GM12891 (cell line): Measurements from ENCODE around the gene SLC8B1.

ENCODE experiments used
- DNase-seq: peaks from one replicate; pipeline ENCODE4 v3.0.0; 2011; ENCODE audit warnings: low spot score; ENCODE audit not compliant: insufficient read length
- FAIRE-seq: peaks from 2 replicates; lab custom pipeline; 2011; peaks lifted over from hg19 to GRCh38; lab: Jason Lieb, UNC
- PAX5 ChIP-seq: IDR thresholded peaks from 2 replicates; pipeline ENCODE4 v1.6.1; 2011; ENCODE audit warnings: low read length, moderate library complexity, mild to moderate bottlenecking; ENCODE audit not compliant: insufficient read depth, severe bottlenecking
- POLR2A ChIP-seq: IDR thresholded peaks from 2 replicates; pipeline ENCODE4 v1.6.1; 2011; ENCODE audit warnings: low read depth, low read length, control low read depth
- POLR2AphosphoS5 ChIP-seq: IDR thresholded peaks from 2 replicates; pipeline ENCODE4 v1.6.1; 2011; ENCODE audit warnings: low read depth, low read length, control low read depth
- POU2F2 ChIP-seq: IDR thresholded peaks from 2 replicates; pipeline ENCODE4 v1.6.1; 2011; ENCODE audit warnings: low read depth, mild to moderate bottlenecking, control low read depth, low read length, moderate library complexity
- SPI1 ChIP-seq: IDR thresholded peaks from 2 replicates; pipeline ENCODE4 v1.6.1; 2011; ENCODE audit warnings: low read depth, low read length, control low read depth
- TAF1 ChIP-seq: IDR thresholded peaks from 2 replicates; pipeline ENCODE4 v1.6.1; 2011; ENCODE audit warnings: low read depth, low read length, control low read depth

SLC8B1 gene

DNA sequence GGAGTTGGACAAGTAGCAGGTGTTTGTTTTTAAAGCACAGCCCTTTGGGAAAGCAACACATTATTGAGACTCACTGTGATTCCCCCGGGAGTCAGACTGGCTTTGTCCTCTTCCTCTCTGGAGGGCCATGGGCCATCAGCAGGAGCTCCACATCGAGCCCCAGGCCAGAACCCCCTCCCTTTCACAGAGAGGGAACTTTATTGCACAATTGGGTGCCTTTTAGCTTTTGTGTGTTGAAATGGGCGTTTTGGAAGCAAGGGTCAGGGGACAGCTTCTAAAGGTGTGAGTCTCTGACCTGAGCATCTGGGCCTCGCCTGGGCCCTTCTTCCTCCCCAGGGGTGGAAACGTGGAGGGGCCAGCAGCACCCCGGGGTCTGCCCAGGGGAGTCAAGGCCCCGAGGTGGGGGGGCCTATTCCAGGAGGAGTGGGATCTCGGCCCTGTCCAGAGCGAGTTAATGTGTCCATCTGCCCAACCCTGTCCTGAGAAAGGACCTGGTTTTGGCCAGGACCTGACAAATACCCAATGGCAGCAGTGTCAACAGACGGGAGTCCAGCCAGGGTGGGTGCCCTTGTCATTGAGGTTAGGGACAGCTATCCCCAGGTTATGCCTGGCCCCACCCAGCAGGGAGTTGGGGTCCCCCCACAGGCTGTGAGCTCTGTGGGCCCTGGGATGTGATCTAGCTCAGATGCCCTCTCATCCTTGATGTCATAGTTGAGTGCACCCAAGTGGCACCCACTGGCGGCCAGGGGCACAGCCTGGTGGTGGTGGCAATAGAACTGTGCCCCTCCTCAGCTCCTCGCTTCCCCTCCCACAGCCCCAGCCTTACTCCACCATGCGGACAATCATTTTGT is 37.1 kb downstream of the SLC8B1 start:
- FAIRE-seq (no peak), DNase-seq (no peak)
- TF ChIP-seq SPI1 (no peak), PAX5 (no peak), POLR2A (no peak), POU2F2 (no peak), TAF1 (no peak), POLR2AphosphoS5 (no peak)

DNA sequence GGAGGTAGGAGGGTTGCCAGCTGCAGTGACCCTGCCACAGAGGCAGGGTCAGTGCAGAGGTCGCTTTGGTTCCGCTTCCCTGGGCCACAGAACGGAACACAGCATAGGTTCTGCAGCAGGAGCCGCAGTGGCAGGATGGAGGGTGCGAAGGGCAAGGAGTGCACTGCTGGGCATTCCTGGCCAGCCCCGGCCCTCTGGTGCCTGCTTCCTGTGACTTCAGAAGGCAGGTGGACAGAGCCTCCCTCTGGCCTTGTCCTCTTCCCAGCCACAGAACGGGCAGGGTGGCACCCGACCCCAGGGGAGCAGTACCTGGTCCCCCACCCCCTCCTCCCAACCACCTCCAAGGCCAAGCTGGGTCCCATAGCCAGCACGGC is 37.7 kb downstream of the SLC8B1 start:
- no peak for FAIRE-seq
- TF ChIP-seq POLR2A: no peak
- no peak for DNase-seq

DNA sequence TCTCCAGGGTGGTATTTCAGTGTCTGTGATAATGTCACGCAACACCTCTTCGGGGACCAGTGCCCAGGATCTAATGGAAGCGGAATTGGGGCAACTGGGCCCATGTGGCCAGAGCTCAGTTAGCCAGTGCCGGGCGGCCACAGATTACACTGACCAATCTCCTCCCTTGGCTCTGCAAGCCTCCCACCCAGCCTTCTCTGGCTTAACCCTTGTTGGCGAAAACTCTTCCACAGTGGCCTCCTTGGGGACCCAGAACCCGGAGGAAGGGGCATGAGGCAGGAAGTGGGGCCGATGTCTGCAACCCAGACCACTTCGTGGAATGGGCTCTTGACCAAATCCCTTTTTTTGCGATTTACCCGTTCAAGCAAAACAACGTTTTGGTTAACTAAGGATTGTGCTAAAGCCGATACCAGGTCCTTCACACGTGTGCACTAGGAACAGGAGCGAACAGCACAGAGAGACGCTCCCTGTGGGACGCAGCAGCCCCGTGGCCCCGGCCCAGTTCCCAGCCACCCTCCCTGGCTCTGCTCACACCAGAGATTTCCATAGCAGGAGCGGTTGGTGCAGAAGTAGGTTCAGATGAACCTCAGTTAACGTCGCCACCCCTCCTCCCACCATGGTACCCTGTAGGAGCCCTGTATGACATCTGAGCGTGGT is 38.2 kb downstream of the SLC8B1 start:
- FAIRE-seq (no peak), DNase-seq (no peak)
- no peak for TF ChIP-seq POLR2AphosphoS5
- no peak for TF ChIP-seq POLR2A
- no peak for TF ChIP-seq TAF1
- no peak for TF ChIP-seq PAX5
- TF ChIP-seq SPI1: no peak
- TF ChIP-seq POU2F2: no peak

DNA sequence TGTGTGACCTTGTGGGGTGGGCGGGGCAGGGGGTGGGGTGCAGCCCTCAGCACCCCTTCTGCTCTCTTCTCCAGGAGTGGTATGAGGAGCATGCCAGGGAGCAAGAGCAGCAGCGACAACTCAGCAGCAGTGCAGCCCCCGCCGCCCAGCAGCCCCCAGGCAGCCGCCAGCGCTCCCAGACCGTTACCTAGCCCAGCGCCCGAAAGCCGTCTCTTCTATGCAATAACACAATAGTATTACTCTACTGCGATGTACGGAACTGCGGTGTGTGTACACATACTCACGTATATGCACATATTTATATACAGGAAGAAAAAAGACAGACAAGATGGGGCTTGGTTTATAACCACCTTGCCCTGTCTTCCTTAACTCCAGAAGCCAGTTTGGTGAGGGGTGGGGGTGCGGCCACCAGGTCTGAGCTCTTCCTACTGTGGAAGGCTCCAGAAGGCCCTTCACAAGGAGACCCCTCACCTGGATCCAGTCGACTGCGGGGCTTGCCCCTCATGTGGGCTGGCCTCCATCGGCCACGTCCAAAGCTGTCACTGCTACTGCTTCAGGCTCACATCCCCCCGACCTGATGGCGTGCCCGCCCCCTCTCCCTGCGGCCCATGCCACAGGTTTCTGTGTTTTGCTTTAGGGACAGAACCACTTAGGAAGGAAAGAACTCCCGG is 38.9 kb downstream of the SLC8B1 start:
- DNase-seq (no peak), FAIRE-seq (no peak)
- no peak for TF ChIP-seq SPI1
- no peak for TF ChIP-seq POU2F2
- no peak for TF ChIP-seq TAF1
- TF ChIP-seq POLR2AphosphoS5: no peak
- TF ChIP-seq PAX5: no peak
- no peak for TF ChIP-seq POLR2A

DNA sequence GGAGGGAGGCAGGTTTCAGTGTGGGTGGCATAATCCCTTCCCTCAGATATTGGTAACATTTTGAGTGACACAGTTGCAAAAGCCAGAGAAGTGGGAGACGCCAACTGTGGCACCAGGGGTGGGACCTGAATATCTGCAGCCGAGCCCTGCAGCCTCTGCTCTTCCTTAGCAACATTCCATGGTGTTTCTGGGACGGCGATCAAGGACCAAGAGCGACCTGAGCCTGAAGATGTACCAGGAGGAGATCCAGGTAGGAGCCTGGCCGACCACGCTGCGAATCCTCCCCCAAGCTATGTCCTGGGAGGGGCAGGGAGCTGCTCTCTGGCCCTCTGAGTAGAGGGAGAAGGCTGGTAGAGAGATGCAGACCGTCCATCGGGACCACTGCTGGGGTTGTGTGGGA is 41.8 kb downstream of the SLC8B1 start:
- DNase-seq (no peak), FAIRE-seq (no peak)
- TF ChIP-seq SPI1 (no peak), POLR2A (no peak), PAX5 (no peak), POLR2AphosphoS5 (no peak), TAF1 (no peak), POU2F2 (no peak)

DNA sequence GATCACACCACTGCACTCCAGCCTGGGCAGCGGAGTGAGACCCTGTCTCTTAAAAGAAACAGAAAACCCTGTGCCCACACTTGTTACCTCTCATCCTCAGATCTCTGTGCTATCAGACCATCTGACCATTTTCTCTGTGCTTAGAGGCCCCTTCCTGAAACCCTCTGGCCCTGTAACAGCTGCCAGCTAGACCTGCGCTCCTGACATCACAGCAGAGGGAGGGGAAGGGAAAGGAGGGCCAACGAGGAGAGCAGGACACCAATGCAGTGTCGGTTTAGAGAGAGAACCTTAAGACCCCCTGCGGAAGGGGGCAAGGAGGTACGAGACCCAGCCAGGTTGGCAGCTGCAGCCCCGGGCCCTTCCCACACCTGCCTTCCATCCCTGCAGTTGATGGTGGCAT is 42.4 kb downstream of the SLC8B1 start:
- no peak for FAIRE-seq
- TF ChIP-seq POU2F2 (no peak), POLR2A (no peak), PAX5 (no peak), SPI1 (no peak), POLR2AphosphoS5 (no peak), TAF1 (no peak)
- DNase-seq: no peak

DNA sequence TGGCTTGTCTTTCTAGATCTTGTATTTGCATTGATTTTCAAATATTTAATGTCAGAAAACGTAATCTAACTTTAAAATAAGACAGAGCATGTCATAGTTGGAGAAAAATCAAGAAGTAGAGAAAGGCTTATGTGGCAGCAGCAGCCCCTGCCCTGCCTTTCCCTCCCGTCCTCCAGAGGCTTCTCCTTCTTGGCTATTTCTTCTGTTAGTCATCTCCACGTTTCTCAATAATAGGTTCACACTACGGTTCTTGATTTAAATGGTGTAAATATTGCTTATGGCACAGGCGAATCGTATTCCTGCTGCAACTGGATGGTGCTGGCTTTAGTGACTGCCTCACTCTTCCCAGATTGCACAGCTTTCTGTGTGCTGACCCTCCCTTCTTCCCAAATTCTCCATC is 42.8 kb downstream of the SLC8B1 start:
- FAIRE-seq (no peak), DNase-seq (no peak)
- TF ChIP-seq SPI1 (no peak), TAF1 (no peak), POLR2AphosphoS5 (no peak), POLR2A (no peak), POU2F2 (no peak), PAX5 (no peak)

DNA sequence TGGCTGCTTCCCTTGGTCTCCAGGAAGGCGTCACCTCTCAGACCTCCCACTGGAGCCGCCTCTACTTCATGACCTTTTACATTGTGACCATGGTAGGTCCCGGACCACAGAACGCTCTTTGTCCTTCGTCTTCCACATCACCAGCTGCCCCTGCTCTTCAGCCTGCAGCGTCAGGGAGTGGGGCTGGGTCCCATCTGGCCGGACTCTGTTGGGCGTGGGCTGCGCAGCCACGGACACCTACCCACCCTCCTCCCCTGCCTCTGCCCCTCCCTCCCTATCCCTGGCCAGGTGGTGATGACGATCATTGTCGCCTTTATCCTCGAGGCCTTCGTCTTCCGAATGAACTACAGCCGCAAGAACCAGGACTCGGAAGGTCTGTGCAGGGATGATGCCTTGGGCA is 43.3 kb downstream of the SLC8B1 start:
- no peak for FAIRE-seq

DNA sequence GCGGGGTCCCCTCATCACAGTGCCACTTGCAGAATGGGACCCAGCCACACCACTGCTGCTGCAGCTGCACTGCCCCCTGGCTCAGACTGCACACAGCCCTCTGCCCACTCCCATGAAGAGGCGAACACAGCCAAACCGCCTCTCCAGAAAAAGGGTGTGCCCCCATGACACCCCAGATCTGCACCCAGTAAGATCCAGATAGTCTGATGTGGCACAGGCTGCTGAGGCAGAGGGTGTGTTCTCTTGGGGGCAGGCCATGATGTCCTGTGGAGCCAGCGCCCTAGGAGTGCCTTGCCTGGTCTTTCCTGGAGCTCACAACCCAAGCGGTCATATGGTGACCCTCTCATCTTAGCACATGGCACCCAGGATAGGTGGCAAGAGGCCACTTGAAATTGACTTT is 44.4 kb downstream of the SLC8B1 start:
- TF ChIP-seq TAF1 (no peak), POU2F2 (no peak), SPI1 (no peak), PAX5 (no peak)
- DNase-seq (no peak), FAIRE-seq (no peak)

More for the DNA sequence above, 43.3 kb downstream of the SLC8B1 start:
- no peak for DNase-seq
- TF ChIP-seq PAX5 (no peak), TAF1 (no peak), POLR2AphosphoS5 (no peak), SPI1 (no peak), POLR2A (no peak), POU2F2 (no peak)

DNA sequence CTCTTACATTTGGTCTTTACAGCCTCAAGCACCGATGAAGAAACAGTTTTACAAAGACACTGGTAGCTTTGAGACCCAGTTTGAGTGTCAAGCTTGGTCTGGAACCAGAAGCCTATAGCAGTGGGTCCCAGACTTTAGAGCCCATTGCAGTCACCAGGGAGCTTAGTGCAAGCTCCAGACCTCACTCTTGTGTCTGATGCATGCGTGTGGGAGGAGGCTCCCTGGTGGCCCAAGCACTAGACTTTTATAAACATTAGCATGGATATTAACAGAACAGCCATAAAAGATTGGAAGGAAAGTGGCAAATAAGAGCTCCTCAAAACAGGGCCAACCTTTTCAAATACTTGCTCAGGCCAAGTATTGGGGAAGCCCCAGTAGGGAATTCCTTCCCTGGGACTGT is 45.5 kb downstream of the SLC8B1 start:
- no peak for TF ChIP-seq PAX5
- no peak for TF ChIP-seq POU2F2
- no peak for TF ChIP-seq POLR2AphosphoS5
- TF ChIP-seq SPI1: no peak
- no peak for TF ChIP-seq POLR2A
- TF ChIP-seq TAF1: no peak
- FAIRE-seq (no peak), DNase-seq (no peak)
